Neural crest cell (in vitro differentiated cells): ENCODE results near the gene NFATC1. TPM values are rescaled to one million over a fixed set of nuclear protein-coding genes. Genes with fewer than 3 reads are reported as not detected.

Source experiments
- DNase-seq: peaks from one replicate; pipeline ENCODE4 v3.0.0; 2021; ENCODE audit warnings: low read depth, mixed read lengths, low spot score
- H3K27ac Mint-ChIP-seq: one replicate; pipeline ENCODE4 v1.8.0; 2021; ENCODE audit warnings: mild to moderate bottlenecking, mixed read lengths; ENCODE audit not compliant: unreplicated experiment
- H3K27me3 Mint-ChIP-seq: 2 replicates; pipeline ENCODE4 v1.8.0; 2021; ENCODE audit warnings: low read depth, mild to moderate bottlenecking, mixed read lengths
- H3K36me3 Mint-ChIP-seq: 2 replicates; pipeline ENCODE4 v1.8.0; 2021; ENCODE audit warnings: low read depth, mild to moderate bottlenecking, mixed read lengths
- H3K4me1 Mint-ChIP-seq: 2 replicates; pipeline ENCODE4 v1.8.0; 2021; ENCODE audit warnings: mixed read lengths
- H3K4me3 Mint-ChIP-seq: one replicate; pipeline ENCODE4 v1.8.0; 2021; ENCODE audit warnings: mild to moderate bottlenecking, mixed read lengths
- H3K9me3 Mint-ChIP-seq: 2 replicates; pipeline ENCODE4 v1.8.0; 2021; ENCODE audit warnings: mixed read lengths
- CTCF ChIP-seq: fragments of 200-600 bp; sonication (generic); conservative IDR thresholded peaks from 2 replicates; pipeline ENCODE4 v1.5.0; 2021; ENCODE audit warnings: antibody characterized with exemption, mild to moderate bottlenecking
- total RNA-seq: library from RNA; stranded (reverse); gene quantifications from 2 replicates; pipeline ENCODE4 v1.2.1, GENCODE V29; 2021

The NFATC1 gene
- total RNA-seq, 1 donor from 2014 or later: 2.4 TPM

GRCh38 chr18:79379931-79380815, 15.6 kb upstream of the NFATC1 start:
- H3K27ac Mint-ChIP-seq: no peak overlapping the region
- TF ChIP-seq CTCF: no peak
- H3K9me3 Mint-ChIP-seq: no peaks in the 10 kb centered on the region
- H3K36me3 Mint-ChIP-seq: no peaks in the 10 kb centered on the region
- DNase-seq: no peak
- peaks cover 7% of the 10 kb centered on the region for H3K4me1 Mint-ChIP-seq
- H3K27me3 Mint-ChIP-seq: peaks cover 5% of the 10 kb centered on the region
- no peak overlapping the region for H3K4me3 Mint-ChIP-seq

GRCh38 chr18:79380816-79381806, 14.6 kb upstream of the NFATC1 start:
- Mint-ChIP-seq H3K4me1 (peaks cover 7% of the 10 kb centered on the region), H3K36me3 (no peaks in the 10 kb centered on the region), H3K27me3 (peaks cover 5% of the 10 kb centered on the region)

GRCh38 chr18:79381811-79382311, 13.9 kb upstream of the NFATC1 start:
- peaks cover 5% of the 10 kb centered on the region for H3K27me3 Mint-ChIP-seq
- no peak overlapping the region for H3K27ac Mint-ChIP-seq
- DNase-seq: no peak

More at GRCh38 chr18:79380816-79381806, 14.6 kb upstream of the NFATC1 start:
- DNase-seq: peak; percentile 86
- Mint-ChIP-seq H3K27ac (no peak overlapping the region), H3K4me3 (peak overlapping the region; percentile 44), H3K9me3 (no peaks in the 10 kb centered on the region)
- peak; percentile 85 for TF ChIP-seq CTCF

GRCh38 chr18:79382681-79383387, 12.9 kb upstream of the NFATC1 start:
- Mint-ChIP-seq H3K4me3 (no peak overlapping the region), H3K9me3 (no peaks in the 10 kb centered on the region), H3K27ac (no peak overlapping the region), H3K4me1 (peaks cover 10% of the 10 kb centered on the region), H3K36me3 (no peaks in the 10 kb centered on the region), H3K27me3 (peaks cover 11% of the 10 kb centered on the region)
- DNase-seq: no peak
- TF ChIP-seq CTCF: no peak

More at GRCh38 chr18:79381811-79382311, 13.9 kb upstream of the NFATC1 start:
- H3K4me1 Mint-ChIP-seq: peaks cover 7% of the 10 kb centered on the region
- no peak for TF ChIP-seq CTCF
- H3K4me3 Mint-ChIP-seq: no peak overlapping the region
- H3K36me3 Mint-ChIP-seq: no peaks in the 10 kb centered on the region
- no peaks in the 10 kb centered on the region for H3K9me3 Mint-ChIP-seq
